ENCODE data around the gene UBAC1. TPM values are rescaled to one million over a fixed set of nuclear protein-coding genes. Genes with fewer than 3 reads are reported as not detected.
A peak's percentile ranks its signal among the peaks of the same experiment; 100 is the strongest.

UBAC1 gene
- polyA plus RNA-seq, 1 of the 3 experiments (the other 2 are of a cell fraction) = 67.7 TPM

GRCh38 chr9:135973277-135974219, 12.4 kb upstream of the UBAC1 start (continued):
- TF ChIP-seq CTCF (IDR thresholded peaks at IDR 0.05) (no peak), YY1 (IDR thresholded peaks at IDR 0.05; ENCODE audit: low read depth) (no peak), EP300 (IDR thresholded peaks at IDR 0.05; ENCODE audit: borderline replicate concordance in 1 of 2, low read depth in 1 of 2, low read length in 1 of 2) (no peak), SIN3A (IDR thresholded peaks at IDR 0.05; ENCODE audit: borderline replicate concordance, low read depth, low read length) (no peak), EZH2phosphoT487 (IDR thresholded peaks at IDR 0.05; ENCODE audit: borderline replicate concordance, low read depth) (no peak), PBX3 (IDR thresholded peaks at IDR 0.05) (no peak), GATA2 (CRISPR knock-in tag; IDR thresholded peaks at IDR 0.05) (no peak), CHD2 (IDR thresholded peaks at IDR 0.05; ENCODE audit: low read length, partially characterized antibody) (no peak), NFIC (IDR thresholded peaks at IDR 0.05; ENCODE audit: borderline replicate concordance) (no peak), MEF2A (IDR thresholded peaks at IDR 0.05; ENCODE audit: borderline replicate concordance, low read depth) (no peak)

- Histone ChIP-seq H3K4me3 (ENCODE audit: low read depth in 2 of 2, low read length in 1 of 2) (no peak overlapping the region), H2AFZ (ENCODE audit: low read depth) (no peak overlapping the region), H3K27me3 (ENCODE audit: insufficient read depth) (no peaks in the 10 kb centered on the region), H3K36me3 (replicated peaks in 1 of 2; ENCODE audit: control insufficient read depth in 1 of 2, insufficient read depth in 2 of 2, low read length in 1 of 2) (no peaks in the 10 kb centered on the region), H3K9me3 (no peaks in the 10 kb centered on the region), H3F3A (replicated peaks; ENCODE audit: insufficient read depth) (peaks cover 4% of the 10 kb centered on the region), H3K9me2 (no peaks in the 10 kb centered on the region), H4K20me1 (ENCODE audit: insufficient read depth) (no peaks in the 10 kb centered on the region), H3K9ac (no peak overlapping the region), H3K4me2 (no peak overlapping the region), H3K4me1 (ENCODE audit: control insufficient read depth in 1 of 2, insufficient read depth in 2 of 2, low read depth in 1 of 2, low read length in 1 of 2) (peaks cover 4 to 19% of the 10 kb centered on the region in 2 experiments; a peak in 2 of 4 replicates), H3K79me2 (ENCODE audit: insufficient read depth) (no peaks in the 10 kb centered on the region), H3K27ac (ENCODE audit: low read depth in 2 of 2, low read length in 1 of 2) (no peak overlapping the region)
- TF ChIP-seq YY1 (IDR thresholded peaks at IDR 0.05; ENCODE audit: low read depth) = no peak
- TF ChIP-seq REST (IDR thresholded peaks at IDR 0.05; ENCODE audit: low read depth, low read length) = peak; percentile 96
- DNase-seq = no peak
- ChIA-PET CTCF (no interaction called here), POLR2A (no interaction called here)
- 50% methylated on average over 9 of the region's 13 CpGs for WGBS (ENCODE audit: low lambda C conversion rate)
Measured at GRCh38 chr9:135971892-135972291, 10.7 kb upstream of the UBAC1 start.

All from SK-N-SH (cell line).